Naive thymus-derived CD4-positive, alpha-beta T cell (primary cell): ENCODE results near the gene SH2D4B. TPM values are rescaled to one million over a fixed set of nuclear protein-coding genes. Genes with fewer than 3 reads are reported as not detected.

Experiments used
- ATAC-seq: fragments of 150-1000 bp; cut with Tn5 transposase; 2 replicates; pipeline ENCODE4 v1.10.0; 2021; ENCODE audit warnings: mild to moderate bottlenecking, moderate library complexity
- CTCF ChIA-PET: fragments of 350-600 bp; sonication (Branson Sonifier 250); formaldehyde crosslinking; loops from one replicate; lab custom pipeline; 2021; ENCODE audit warnings: antibody characterized with exemption; lab: Charles Lee
- POLR2A ChIA-PET: fragments of 350-600 bp; sonication (Branson Sonifier 250); formaldehyde crosslinking; loops from one replicate; lab custom pipeline; 2021; ENCODE audit warnings: antibody characterized with exemption, inconsistent platforms; lab: Charles Lee
- DNase-seq, 9 donors: peaks; one replicate each; pipeline versions ENCODE4 v3.0.0 to v3.0.0-alpha.2; 2020 to 2022; ENCODE audit warnings: mixed read lengths in 1 of 9
- H3K27ac ChIP-seq: one replicate; pipeline ENCODE4 v1.7.0; 2013; ENCODE audit warnings: mild to moderate bottlenecking, low read depth, low read length, moderate library complexity
- H3K27me3 ChIP-seq, 2 donors: one replicate each; pipeline ENCODE4 v1.7.0; 2013; ENCODE audit warnings: low read length in 2 of 2, mild to moderate bottlenecking in 2 of 2, moderate library complexity in 2 of 2; ENCODE audit not compliant: control insufficient read depth in 2 of 2, insufficient read depth in 2 of 2
- H3K36me3 ChIP-seq, 3 experiments: 1 replicate in 2 of 3; 2 replicates in 1 of 3; pipeline ENCODE4 v1.7.0; 2013; ENCODE audit warnings: low read length in 3 of 3, mild to moderate bottlenecking in 3 of 3, moderate library complexity in 1 of 3; ENCODE audit not compliant: insufficient read depth in 3 of 3, control insufficient read depth in 2 of 3
- H3K4me1 ChIP-seq, 2 donors: one replicate each; pipeline ENCODE4 v1.7.0; 2013; ENCODE audit warnings: low read length in 2 of 2, mild to moderate bottlenecking in 2 of 2, moderate library complexity in 1 of 2; ENCODE audit not compliant: control insufficient read depth in 2 of 2, insufficient read depth in 2 of 2
- H3K4me3 ChIP-seq: 2 replicates; pipeline ENCODE4 v1.7.0; 2013; ENCODE audit warnings: mild to moderate bottlenecking, low read length
- H3K9me3 ChIP-seq, 3 experiments: 1 replicate in 2 of 3; 2 replicates in 1 of 3; pipeline ENCODE4 v1.7.0; 2013; ENCODE audit warnings: low read length in 3 of 3; ENCODE audit not compliant: control insufficient read depth in 2 of 3
- H3K27ac Mint-ChIP-seq, 9 donors: one replicate each; pipeline ENCODE4 v1.8.0; 2020 to 2022; ENCODE audit warnings: mixed read lengths in 9 of 9, mild to moderate bottlenecking in 8 of 9, moderate library complexity in 5 of 9, inconsistent platforms in 2 of 9
- H3K27me3 Mint-ChIP-seq, 5 donors: one replicate each; pipeline ENCODE4 v1.8.0; 2021 to 2022; ENCODE audit warnings: mixed read lengths in 5 of 5, mild to moderate bottlenecking in 1 of 5
- H3K36me3 Mint-ChIP-seq, 5 donors: one replicate each; pipeline ENCODE4 v1.8.0; 2020 to 2022; ENCODE audit warnings: mixed read lengths in 5 of 5, mild to moderate bottlenecking in 3 of 5, inconsistent platforms in 1 of 5
- H3K4me1 Mint-ChIP-seq, 7 donors: one replicate each; pipeline ENCODE4 v1.8.0; 2020 to 2022; ENCODE audit warnings: mixed read lengths in 7 of 7, mild to moderate bottlenecking in 3 of 7, inconsistent platforms in 1 of 7
- H3K4me3 Mint-ChIP-seq, 10 donors: one replicate each; pipeline ENCODE4 v1.8.0; 2020 to 2022; ENCODE audit warnings: mild to moderate bottlenecking in 10 of 10, mixed read lengths in 10 of 10, moderate library complexity in 6 of 10, inconsistent platforms in 2 of 10
- H3K9me3 Mint-ChIP-seq, 11 donors: one replicate each; pipeline ENCODE4 v1.8.0; 2020 to 2022; ENCODE audit warnings: mixed read lengths in 11 of 11, mild to moderate bottlenecking in 4 of 11, inconsistent platforms in 1 of 11, moderate library complexity in 1 of 11
- intact Hi-C, 2 donors: fragments of 100-400 bp; cut with micrococcal nuclease; formaldehyde crosslinking; loops; one replicate each; pipeline ENCODE4 v1.15.1; 2023
- polyA plus RNA-seq, 2 donors: library from polyadenylated mRNA; unstranded; fragments of 300-500 nt; fragmentation: Illumina TruSeq; gene quantifications; one replicate each; pipeline ENCODE4 v1.2.3, GENCODE V29; 2021
- total RNA-seq, 6 experiments: library from RNA in 5 of 6; stranded (reverse) in 5 of 6; gene quantifications; 1 replicate in 5 of 6; 2 replicates in 1 of 6; pipeline ENCODE4 v1.2.3 and lab custom pipeline; 2021 to 2026

Gene SH2D4B
- total RNA-seq = under 1 TPM; 0.10 to 0.51 (median 0.14) TPM
- not detected for polyA plus RNA-seq
- total RNA-seq (lab: John Stamatoyannopoulos, UW) = 0.40 reads per million

DNA sequence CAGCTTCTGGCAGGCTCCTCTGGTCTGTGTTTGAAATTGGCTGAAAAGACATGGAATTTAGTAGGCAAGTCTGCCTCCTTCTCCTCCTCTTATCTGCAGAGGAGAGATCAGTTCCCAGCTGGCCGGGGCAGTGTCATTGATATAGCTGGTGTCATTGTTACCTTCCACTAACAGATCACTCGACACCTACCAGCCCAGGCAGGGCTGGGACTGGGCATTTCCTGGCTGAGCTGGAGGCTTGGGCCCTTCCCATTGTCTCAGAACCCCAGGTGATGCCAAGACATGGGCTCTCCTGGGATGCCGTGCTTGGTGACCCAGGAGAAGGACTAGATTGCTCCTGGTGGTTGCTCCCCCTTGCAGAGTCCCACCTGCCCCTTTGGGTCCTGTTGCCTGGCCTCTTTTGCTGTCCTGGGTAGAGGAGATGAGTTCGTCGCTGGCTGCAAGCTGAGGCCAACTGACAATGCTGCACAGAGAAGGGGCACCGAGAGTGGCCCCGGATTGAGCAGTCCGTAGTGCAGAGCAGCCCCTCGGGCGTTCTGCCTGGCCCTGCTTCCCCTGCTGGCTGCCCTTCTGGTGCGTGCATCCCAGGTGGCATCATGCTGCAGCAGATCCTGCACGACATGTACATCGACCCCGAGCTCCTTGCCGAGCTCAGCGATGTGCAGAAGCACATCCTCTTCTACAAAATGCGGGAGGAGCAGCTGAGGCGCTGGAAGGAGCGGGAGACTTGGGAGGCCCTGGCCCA lies at the start of gene SH2D4B:
TSS of gene SH2D4B (plus strand) at position 167 of the 745 bp plus-strand sequence. CDS start at position 597, 430 bp downstream.
- Histone ChIP-seq H3K4me3 (no peak within 1 kb of the TSS), H3K27ac (peak within 1 kb of the TSS; percentile 82), H3K9me3 (no peaks in the 10 kb centered on the region), H3K36me3 (no peaks in the 10 kb centered on the region), H3K4me1 (peaks cover 7 to 9% of the 10 kb centered on the region in 2 donors), H3K27me3 (no peaks in the 10 kb centered on the region)
- Mint-ChIP-seq H3K9me3 (no peaks in the 10 kb centered on the region), H3K4me1 (peaks cover 6 to 30% (median 19%) of the 10 kb centered on the region in 7 donors), H3K27ac (peak within 1 kb of the TSS; percentile 68 to 100 (median 98)), H3K27me3 (no peaks in the 10 kb centered on the region), H3K4me3 (peak within 1 kb of the TSS; percentile 56 to 99 (median 84)), H3K36me3 (peaks cover 0 to 9% (median 4%) of the 10 kb centered on the region in 5 donors)
- CTCF ChIA-PET = interaction anchor here (1.5 kb wide), 1 partner anchor 33 kb away, joined by 9 read pairs; no protein-coding TSS in a partner anchor
- intact Hi-C loops = loop anchor here (5.0 to 10.0 kb wide), 3 partner anchors 144 to 1093 kb away; partner anchors contain the start of gene ZCCHC24 (in 1 of the 2)
- ATAC-seq (no peak), DNase-seq (no peak)
- POLR2A ChIA-PET = no interaction called here

DNA sequence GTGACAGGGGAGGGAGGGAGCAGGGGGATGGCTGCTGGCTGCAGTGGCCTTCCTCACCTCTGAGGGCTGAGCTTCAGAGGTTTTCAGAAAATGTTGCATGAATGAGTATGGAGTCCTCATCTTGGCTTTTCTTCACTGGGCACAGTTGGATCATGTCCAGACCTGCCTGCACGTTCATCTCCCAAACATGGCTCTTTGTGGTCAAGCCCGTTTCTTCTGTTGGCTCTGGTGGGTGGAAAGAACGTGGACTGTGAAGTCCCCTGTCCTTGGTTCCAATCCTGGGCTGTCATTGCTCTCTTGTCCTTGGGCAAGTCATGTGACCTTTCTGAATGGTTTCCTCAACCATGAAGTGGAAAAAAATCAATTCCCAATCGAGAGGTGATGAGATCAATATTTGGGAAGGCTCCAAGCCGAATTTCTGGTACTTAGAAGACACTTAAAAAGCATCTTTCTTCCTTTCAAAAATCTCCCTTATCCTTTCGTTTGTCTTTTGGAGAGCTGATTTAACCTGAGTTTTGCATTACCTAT lies 49.1 kb upstream of the SH2D4B start:
- H3K27ac ChIP-seq = peak overlapping the region; percentile 74
- peaks cover 16 to 58% (median 33%) of the 10 kb centered on the region in 5 donors for H3K36me3 Mint-ChIP-seq
- H3K27ac Mint-ChIP-seq = peak overlapping the region; percentile 74 to 99 (median 88)
- peak overlapping the region; percentile 49 for H3K4me3 ChIP-seq
- H3K9me3 Mint-ChIP-seq = peaks cover 0 to 7% (median 0%) of the 10 kb centered on the region in 11 donors
- ATAC-seq (no peak), DNase-seq (no peak)
- peaks cover 88 to 100% (median 93%) of the 10 kb centered on the region in 7 donors for H3K4me1 Mint-ChIP-seq
- H3K27me3 Mint-ChIP-seq = no peaks in the 10 kb centered on the region
- POLR2A ChIA-PET = interaction anchor here (1.5 to 14.6 kb wide), 6 partner anchors 12 to 44 kb away, joined by 4 to 608 read pairs (median 10); no protein-coding TSS in a partner anchor
- intact Hi-C loops = loop anchor here (1.0 to 2.0 kb wide), 7 partner anchors 9 to 44 kb away; partner anchors contain the start of gene TSPAN14 (in 1 of the 2)
- H3K4me1 ChIP-seq = peaks cover 92 to 98% of the 10 kb centered on the region in 2 donors
- no peaks in the 10 kb centered on the region for H3K27me3 ChIP-seq
- H3K9me3 ChIP-seq = no peaks in the 10 kb centered on the region
- CTCF ChIA-PET = interaction anchor here (0.9 to 4.3 kb wide), 10 partner anchors 8 to 44 kb away, joined by 3 to 40 read pairs (median 5); no protein-coding TSS in a partner anchor
- H3K36me3 ChIP-seq = peaks cover 0 to 34% (median 6%) of the 10 kb centered on the region in 3 experiments
- peak overlapping the region; percentile 64 to 88 (median 80) for H3K4me3 Mint-ChIP-seq

DNA sequence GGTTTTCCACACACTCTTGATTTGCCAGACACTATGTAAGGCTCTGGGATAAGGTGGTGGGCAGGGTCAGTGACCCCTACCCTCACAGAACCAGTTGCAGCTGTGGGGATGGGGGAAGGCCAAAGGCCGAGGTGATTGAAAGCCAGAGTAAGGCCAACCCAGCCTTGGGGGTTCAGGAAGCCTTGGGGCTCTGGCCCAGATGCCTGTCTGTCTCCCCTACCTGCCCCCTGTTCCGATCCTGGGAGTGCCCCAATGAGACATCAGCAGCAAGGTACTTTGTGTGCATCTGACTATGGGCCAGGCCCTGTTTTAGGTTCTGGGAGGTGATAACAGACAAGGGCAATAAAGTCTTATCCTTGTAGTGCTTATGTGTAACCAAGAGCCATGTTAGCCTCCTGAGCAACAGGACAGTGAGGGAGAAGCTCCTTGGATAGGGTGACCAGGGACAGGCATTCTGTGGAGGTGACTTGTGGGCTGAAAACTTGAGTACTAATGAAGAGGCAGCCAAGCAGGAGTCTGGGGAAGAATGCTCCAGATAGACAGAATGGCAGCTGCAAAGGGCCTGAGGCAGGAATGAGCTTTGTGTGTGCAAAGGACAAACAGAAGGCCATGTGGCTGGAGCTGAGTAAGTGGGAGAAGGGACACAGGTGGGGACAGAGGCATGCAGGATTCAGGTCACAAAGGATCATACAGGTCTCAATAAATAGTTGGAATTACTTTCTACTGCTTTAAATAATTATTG lies 48.2 kb upstream of the SH2D4B start:
- no peaks in the 10 kb centered on the region for H3K27me3 Mint-ChIP-seq
- peak overlapping the region; percentile 74 for H3K27ac ChIP-seq
- POLR2A ChIA-PET = interaction anchor here (1.5 to 14.6 kb wide), 5 partner anchors 11 to 45 kb away, joined by 4 to 608 read pairs (median 12); no protein-coding TSS in a partner anchor
- peaks cover 96 to 99% of the 10 kb centered on the region in 2 donors for H3K4me1 ChIP-seq
- ATAC-seq = no peak
- DNase-seq = no peak
- H3K4me1 Mint-ChIP-seq = peaks cover 93 to 100% (median 98%) of the 10 kb centered on the region in 7 donors
- no peaks in the 10 kb centered on the region for H3K27me3 ChIP-seq
- no peaks in the 10 kb centered on the region for H3K9me3 ChIP-seq
- peak overlapping the region in 9 of 10 donors; percentile 64 to 88 (median 78) for H3K4me3 Mint-ChIP-seq
- H3K27ac Mint-ChIP-seq = peak overlapping the region; percentile 74 to 99 (median 88)
- peaks cover 20 to 60% (median 35%) of the 10 kb centered on the region in 5 donors for H3K36me3 Mint-ChIP-seq
- H3K9me3 Mint-ChIP-seq = peaks cover 0 to 7% (median 0%) of the 10 kb centered on the region in 11 donors
- H3K36me3 ChIP-seq = peaks cover 0 to 34% (median 6%) of the 10 kb centered on the region in 3 experiments
- intact Hi-C loops = loop anchor here in 1 of 2 donors (2.0 kb wide), 1 partner anchor 15 kb away; no protein-coding TSS in a partner anchor
- CTCF ChIA-PET = interaction anchor here (0.9 to 4.3 kb wide), 10 partner anchors 9 to 111 kb away, joined by 3 to 40 read pairs (median 6); no protein-coding TSS in a partner anchor
- H3K4me3 ChIP-seq = peak overlapping the region; percentile 49

DNA sequence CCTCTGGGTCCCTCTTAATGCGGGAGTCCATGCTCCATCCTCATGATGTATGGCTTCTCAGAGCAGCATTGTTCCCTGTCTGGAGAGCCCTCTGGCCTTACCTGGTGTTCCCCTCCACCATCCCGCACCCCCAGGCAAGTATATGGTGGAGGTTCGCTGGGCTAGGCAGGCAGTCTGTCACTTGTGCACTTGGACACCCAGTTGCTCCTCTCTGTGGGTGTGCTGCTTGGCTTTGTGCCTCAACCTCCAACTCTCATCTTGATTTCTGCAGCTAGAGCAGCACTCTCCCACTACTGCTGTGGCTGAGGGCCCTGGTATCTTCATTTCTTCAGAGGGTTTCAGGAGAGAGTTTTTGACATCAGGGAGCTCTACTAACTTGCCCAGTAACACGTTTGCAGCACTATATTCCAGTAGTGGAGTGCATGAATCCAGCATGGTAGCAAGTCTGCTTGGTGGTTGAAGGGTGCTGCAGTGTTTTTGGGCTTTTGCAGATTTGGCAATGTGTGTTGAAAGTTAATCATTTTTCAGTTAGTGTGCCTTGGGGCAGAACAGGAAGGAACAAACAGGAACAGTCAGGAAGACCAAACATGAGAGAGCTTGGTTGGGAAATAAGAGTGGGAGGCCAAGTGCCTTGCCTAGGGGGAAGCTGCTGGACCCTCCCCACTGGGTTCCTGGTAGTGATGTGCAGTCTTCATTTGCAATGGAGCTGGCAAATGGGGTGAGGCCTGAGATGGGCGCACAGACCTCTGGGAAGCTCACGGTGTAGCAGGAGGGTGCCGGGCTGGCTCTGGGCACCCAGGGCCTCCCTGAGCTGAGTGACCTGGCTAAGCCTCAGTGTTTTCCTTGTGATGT lies 46.2 kb upstream of the SH2D4B start:
- Histone ChIP-seq H3K4me1 (peaks cover 94 to 98% of the 10 kb centered on the region in 2 donors), H3K27me3 (no peaks in the 10 kb centered on the region), H3K27ac (peak overlapping the region; percentile 36), H3K36me3 (peaks cover 0 to 34% (median 6%) of the 10 kb centered on the region in 3 experiments), H3K4me3 (no peak overlapping the region), H3K9me3 (no peaks in the 10 kb centered on the region)
- DNase-seq (no peak), ATAC-seq (no peak)
- ChIA-PET CTCF (interaction anchor here (0.8 to 1.9 kb wide), 4 partner anchors 14 to 113 kb away, joined by 3 to 6 read pairs (median 4); no protein-coding TSS in a partner anchor), POLR2A (interaction anchor here (0.9 to 14.6 kb wide), 5 partner anchors 9 to 47 kb away, joined by 3 to 608 read pairs (median 6); no protein-coding TSS in a partner anchor)
- intact Hi-C loops = no loop called here
- H3K27ac Mint-ChIP-seq = peak overlapping the region; percentile 64 to 99 (median 87)
- H3K4me1 Mint-ChIP-seq = peaks cover 86 to 100% (median 98%) of the 10 kb centered on the region in 7 donors
- H3K9me3 Mint-ChIP-seq = peaks cover 0 to 9% (median 2%) of the 10 kb centered on the region in 11 donors
- peak overlapping the region in 9 of 10 donors; percentile 6 to 81 (median 68) for H3K4me3 Mint-ChIP-seq
- H3K36me3 Mint-ChIP-seq = peaks cover 22 to 66% (median 49%) of the 10 kb centered on the region in 5 donors
- H3K27me3 Mint-ChIP-seq = no peaks in the 10 kb centered on the region

DNA sequence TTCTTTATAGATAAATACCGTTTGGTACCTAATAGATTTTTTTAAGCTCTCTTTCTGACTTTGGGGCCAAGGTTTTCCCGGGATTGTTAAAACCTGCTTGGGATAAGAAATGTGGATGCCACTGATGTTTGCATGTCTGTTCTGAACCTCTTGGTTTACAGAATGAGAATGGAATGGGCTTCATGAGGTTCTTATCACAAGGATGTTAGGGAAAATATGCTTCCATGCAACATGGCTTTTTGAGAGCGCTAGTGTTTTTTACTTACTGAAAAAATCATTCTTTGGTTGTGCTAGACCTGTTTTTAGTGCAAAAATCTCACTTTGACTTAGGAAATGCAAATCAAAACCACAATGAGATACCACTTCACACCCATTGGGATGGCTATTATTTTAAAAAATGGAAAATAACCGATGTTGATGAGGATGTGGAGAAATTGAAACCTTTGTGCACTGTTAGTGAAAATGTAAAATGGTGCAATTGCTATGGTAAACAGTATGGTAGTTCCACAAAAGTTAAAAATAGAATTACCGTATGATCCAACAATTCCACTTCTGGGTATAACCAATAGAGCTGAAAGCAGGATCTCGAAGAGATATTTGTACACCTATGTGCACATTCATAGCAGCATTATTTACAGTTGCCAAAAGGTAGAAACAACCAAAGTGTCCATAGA lies 44.7 kb upstream of the SH2D4B start:
- DNase-seq (no peak), ATAC-seq (no peak)
- Histone ChIP-seq H3K27ac (peak overlapping the region; percentile 60), H3K4me3 (peak overlapping the region; percentile 2), H3K27me3 (no peaks in the 10 kb centered on the region), H3K36me3 (peaks cover 0 to 34% (median 6%) of the 10 kb centered on the region in 3 experiments), H3K9me3 (no peaks in the 10 kb centered on the region), H3K4me1 (peaks cover 93 to 98% of the 10 kb centered on the region in 2 donors)
- POLR2A ChIA-PET = interaction anchor here (0.6 to 14.6 kb wide), 6 partner anchors 8 to 115 kb away, joined by 3 to 608 read pairs (median 8); no protein-coding TSS in a partner anchor
- intact Hi-C loops = loop anchor here in 1 of 2 donors (1.0 kb wide), 1 partner anchor 8 kb away; no protein-coding TSS in a partner anchor
- H3K4me3 Mint-ChIP-seq = peak overlapping the region; percentile 58 to 85 (median 74)
- CTCF ChIA-PET = interaction anchor here (0.6 to 1.2 kb wide), 4 partner anchors 12 to 115 kb away, joined by 3 to 14 read pairs (median 4); no protein-coding TSS in a partner anchor
- H3K27ac Mint-ChIP-seq = peak overlapping the region; percentile 65 to 99 (median 87)
- H3K9me3 Mint-ChIP-seq = peaks cover 0 to 13% (median 7%) of the 10 kb centered on the region in 11 donors
- peaks cover 89 to 100% (median 98%) of the 10 kb centered on the region in 7 donors for H3K4me1 Mint-ChIP-seq
- H3K36me3 Mint-ChIP-seq = peaks cover 27 to 77% (median 60%) of the 10 kb centered on the region in 5 donors
- no peaks in the 10 kb centered on the region for H3K27me3 Mint-ChIP-seq
